ENCODE measurements around the gene FAM241B. TPM values are rescaled to one million over a fixed set of nuclear protein-coding genes. Genes with fewer than 3 reads are reported as not detected.

The FAM241B gene
- total RNA-seq, 2 experiments from 2014 or later: 6.3 to 9.6 TPM

GRCh38 chr10:69676301-69676700 lies 46.3 kb downstream of the FAM241B start:
- CTCF ChIA-PET: interaction anchor here (0.8 kb wide), 1 partner anchor 32 kb away, joined by 3 read pairs; no protein-coding TSS in a partner anchor
- H3K36me3 Mint-ChIP-seq (ENCODE audit: low read depth): no peaks in the 10 kb centered on the region
- H3K4me1 Mint-ChIP-seq: no peaks in the 10 kb centered on the region
- intact Hi-C loops (cut with DNase I, micrococcal nuclease): no loop called here
- no peak for DNase-seq
- H3K27ac Mint-ChIP-seq: no peak overlapping the region
- no peak for ATAC-seq
- peaks cover 16% of the 10 kb centered on the region for H3K27me3 Mint-ChIP-seq
- POLR2A ChIA-PET: no interaction called here
- no peaks in the 10 kb centered on the region for H3K9me3 Mint-ChIP-seq (ENCODE audit: low read depth)
- H3K4me3 Mint-ChIP-seq: no peak overlapping the region

- CTCF ChIA-PET: interaction anchor here (0.6 to 0.7 kb wide), 2 partner anchors 36 to 127 kb away, joined by 3 read pairs; no protein-coding TSS in a partner anchor
- peaks cover 17% of the 10 kb centered on the region for H3K27me3 Mint-ChIP-seq
- POLR2A ChIA-PET: no interaction called here
- intact Hi-C loops (cut with DNase I, micrococcal nuclease): no loop called here
- H3K27ac Mint-ChIP-seq: no peak overlapping the region
- no peaks in the 10 kb centered on the region for H3K4me1 Mint-ChIP-seq
- no peaks in the 10 kb centered on the region for H3K36me3 Mint-ChIP-seq (ENCODE audit: low read depth)
- H3K4me3 Mint-ChIP-seq: no peak overlapping the region
- DNase-seq (no peak), ATAC-seq (no peak)
- no peaks in the 10 kb centered on the region for H3K9me3 Mint-ChIP-seq (ENCODE audit: low read depth)
Measured at GRCh38 chr10:69677985-69678654, 48.1 kb downstream of the FAM241B start.

- no peak overlapping the region for H3K27ac Mint-ChIP-seq
- DNase-seq (no peak), ATAC-seq (no peak)
- ChIA-PET CTCF (interaction anchor here (0.7 to 1.0 kb wide), 2 partner anchors 20 to 358 kb away, joined by 3 read pairs; no protein-coding TSS in a partner anchor), POLR2A (no interaction called here)
- H3K4me1 Mint-ChIP-seq: no peaks in the 10 kb centered on the region
- no peaks in the 10 kb centered on the region for H3K36me3 Mint-ChIP-seq (ENCODE audit: low read depth)
- intact Hi-C loops (cut with DNase I, micrococcal nuclease): no loop called here
- H3K9me3 Mint-ChIP-seq (ENCODE audit: low read depth): no peaks in the 10 kb centered on the region
- H3K4me3 Mint-ChIP-seq: no peak overlapping the region
- peaks cover 17% of the 10 kb centered on the region for H3K27me3 Mint-ChIP-seq
Measured at GRCh38 chr10:69679736-69680135, 49.7 kb downstream of the FAM241B start.

- Mint-ChIP-seq H3K27me3 (peaks cover 17% of the 10 kb centered on the region), H3K36me3 (ENCODE audit: low read depth) (no peaks in the 10 kb centered on the region), H3K9me3 (ENCODE audit: low read depth) (no peaks in the 10 kb centered on the region), H3K4me3 (no peak overlapping the region), H3K4me1 (no peaks in the 10 kb centered on the region), H3K27ac (no peak overlapping the region)
- no peak for ATAC-seq
- CTCF ChIA-PET: interaction anchor here (0.7 to 1.0 kb wide), 3 partner anchors 19 to 415 kb away, joined by 3 read pairs; no protein-coding TSS in a partner anchor
- POLR2A ChIA-PET: no interaction called here
- intact Hi-C loops (cut with DNase I, micrococcal nuclease): no loop called here
- DNase-seq: no peak
Measured at GRCh38 chr10:69680610-69681009, 50.6 kb downstream of the FAM241B start.

GRCh38 chr10:69681436-69681835 lies 51.4 kb downstream of the FAM241B start:
- no peak for ATAC-seq
- peaks cover 15% of the 10 kb centered on the region for H3K27me3 Mint-ChIP-seq
- H3K4me1 Mint-ChIP-seq: no peaks in the 10 kb centered on the region
- intact Hi-C loops (cut with DNase I, micrococcal nuclease): no loop called here
- H3K27ac Mint-ChIP-seq: no peak overlapping the region
- POLR2A ChIA-PET: no interaction called here
- no peak overlapping the region for H3K4me3 Mint-ChIP-seq
- H3K36me3 Mint-ChIP-seq (ENCODE audit: low read depth): no peaks in the 10 kb centered on the region
- DNase-seq: no peak
- H3K9me3 Mint-ChIP-seq (ENCODE audit: low read depth): no peaks in the 10 kb centered on the region
- CTCF ChIA-PET: interaction anchor here (0.8 kb wide), 1 partner anchor 10 kb away, joined by 3 read pairs; no protein-coding TSS in a partner anchor

GRCh38 chr10:69682955-69683474 lies 53.0 kb downstream of the FAM241B start:
- intact Hi-C loops (cut with DNase I, micrococcal nuclease): no loop called here
- no peaks in the 10 kb centered on the region for H3K36me3 Mint-ChIP-seq (ENCODE audit: low read depth)
- no peaks in the 10 kb centered on the region for H3K9me3 Mint-ChIP-seq (ENCODE audit: low read depth)
- H3K4me1 Mint-ChIP-seq: no peaks in the 10 kb centered on the region
- ChIA-PET CTCF (no interaction called here), POLR2A (no interaction called here)
- H3K27ac Mint-ChIP-seq: no peak overlapping the region
- peaks cover 14% of the 10 kb centered on the region for H3K27me3 Mint-ChIP-seq
- ATAC-seq (no peak), DNase-seq (no peak)
- no peak overlapping the region for H3K4me3 Mint-ChIP-seq

Other genes starting within 250 kb of the FAM241B start
- not detected for gene TACR2, start 213.3 kb upstream of the FAM241B start, total RNA-seq
- gene TSPAN15, start 178.8 kb upstream of the FAM241B start, total RNA-seq: under 1 TPM; 0.85 to 0.91 TPM
- gene NEUROG3, start 56.8 kb upstream of the FAM241B start, total RNA-seq: under 1 TPM; 0.18 to 0.21 TPM
- gene COL13A1, start 171.7 kb downstream of the FAM241B start, total RNA-seq: not detected

All from activated CD4-positive, alpha-beta T cell treated with anti-CD3 and anti-CD28 coated beads for 36 hours (primary cell).